Mesenchymal stem cell (in vitro differentiated cells and primary cell): ENCODE measurements around the gene MTCH2.
"Not testable (repeated sequence)": the region's sequence is repeated elsewhere in the genome, so short reads cannot be mapped to it uniquely, and the experiment has no call there.

Experiments
- DNase-seq: peaks from one replicate; pipeline ENCODE4 v3.0.0-alpha.2; 2013
- H2AFZ ChIP-seq: one replicate; pipeline ENCODE4 v1.6.1; 2013; ENCODE audit warnings: low read depth, mild to moderate bottlenecking, control low read depth, inconsistent platforms, low read length, moderate library complexity
- H2AK5ac ChIP-seq: 2 replicates; pipeline ENCODE4 v1.6.1; 2013; ENCODE audit warnings: low read length, moderate library complexity, mild to moderate bottlenecking, inconsistent platforms; ENCODE audit not compliant: severe bottlenecking
- H2BK120ac ChIP-seq: one replicate; pipeline ENCODE4 v1.6.1; 2013; ENCODE audit warnings: low read depth, mild to moderate bottlenecking, inconsistent platforms, low read length, moderate library complexity
- H2BK12ac ChIP-seq, 2 experiments: one replicate each; pipeline ENCODE4 v1.6.1; 2013; ENCODE audit warnings: inconsistent platforms in 2 of 2, low read length in 2 of 2, mild to moderate bottlenecking in 2 of 2, moderate library complexity in 2 of 2, control low read depth in 1 of 2
- H2BK15ac ChIP-seq: one replicate; pipeline ENCODE4 v1.6.1; 2013; ENCODE audit warnings: mild to moderate bottlenecking, low read depth, inconsistent platforms; ENCODE audit not compliant: poor library complexity, severe bottlenecking
- H2BK5ac ChIP-seq: 2 replicates; pipeline ENCODE4 v1.6.1; 2013; ENCODE audit warnings: low read depth, mild to moderate bottlenecking, low read length, control low read depth, inconsistent platforms; ENCODE audit not compliant: poor library complexity, severe bottlenecking
- H3K14ac ChIP-seq, 2 experiments: one replicate each; pipeline ENCODE4 v1.6.1; 2013; ENCODE audit warnings: inconsistent platforms in 2 of 2, low read length in 2 of 2, control low read depth in 1 of 2, mild to moderate bottlenecking in 1 of 2, moderate library complexity in 1 of 2
- H3K18ac ChIP-seq, 2 experiments: one replicate each; pipeline ENCODE4 v1.6.1; 2013; ENCODE audit warnings: inconsistent platforms in 2 of 2, low read length in 2 of 2, control low read depth in 1 of 2, low read depth in 1 of 2, mild to moderate bottlenecking in 1 of 2
- H3K23ac ChIP-seq, 2 experiments: one replicate each; pipeline ENCODE4 v1.6.1; 2013; ENCODE audit warnings: inconsistent platforms in 2 of 2, low read length in 2 of 2, mild to moderate bottlenecking in 2 of 2, moderate library complexity in 2 of 2, control low read depth in 1 of 2
- H3K27ac ChIP-seq: 2 replicates; pipeline ENCODE4 v1.5.1; 2013; ENCODE audit warnings: mild to moderate bottlenecking, moderate library complexity, low read length, control low read depth, inconsistent platforms; ENCODE audit not compliant: poor library complexity, severe bottlenecking
- H3K27me3 ChIP-seq, 2 experiments: 2 replicates each; pipeline versions ENCODE4 v1.6.1 to v1.7.0; 2013; ENCODE audit warnings: low read length in 2 of 2, mild to moderate bottlenecking in 2 of 2, moderate library complexity in 2 of 2, control low read depth in 1 of 2, inconsistent platforms in 1 of 2; ENCODE audit not compliant: control insufficient read depth in 1 of 2, insufficient read depth in 1 of 2
- H3K36me3 ChIP-seq, 2 experiments: 2 replicates each; pipeline versions ENCODE4 v1.6.1 to v1.7.0; 2013; ENCODE audit warnings: low read length in 2 of 2, control low read depth in 1 of 2, inconsistent platforms in 1 of 2, low read depth in 1 of 2, mild to moderate bottlenecking in 1 of 2; ENCODE audit not compliant: insufficient read depth in 2 of 2, control insufficient read depth in 1 of 2
- H3K4ac ChIP-seq, 2 experiments: one replicate each; pipeline ENCODE4 v1.6.1; 2013; ENCODE audit warnings: inconsistent platforms in 2 of 2, low read length in 2 of 2, mild to moderate bottlenecking in 2 of 2, moderate library complexity in 2 of 2, control low read depth in 1 of 2, low read depth in 1 of 2
- H3K4me1 ChIP-seq: 2 replicates; pipeline ENCODE4 v1.6.1; 2013; ENCODE audit warnings: low read depth, low read length, control low read depth; ENCODE audit not compliant: control insufficient read depth, insufficient read depth
- H3K4me2 ChIP-seq: 2 replicates; pipeline ENCODE4 v1.6.1; 2013; ENCODE audit warnings: low read length, mild to moderate bottlenecking, inconsistent platforms; ENCODE audit not compliant: poor library complexity, severe bottlenecking
- H3K4me3 ChIP-seq, 2 experiments: 2 replicates each; pipeline versions ENCODE4 v1.5.1 to v1.7.0; 2013; ENCODE audit warnings: low read length in 2 of 2, mild to moderate bottlenecking in 2 of 2, control low read depth in 1 of 2, low read depth in 1 of 2; ENCODE audit not compliant: insufficient read depth in 1 of 2
- H3K79me1 ChIP-seq: replicated peaks from 2 replicates; pipeline ENCODE4 v1.6.1; 2013; ENCODE audit warnings: mild to moderate bottlenecking, control low read depth, low read length, inconsistent platforms; ENCODE audit not compliant: poor library complexity, severe bottlenecking
- H3K9ac ChIP-seq: 2 replicates; pipeline ENCODE4 v1.7.0; 2013; ENCODE audit warnings: mild to moderate bottlenecking, low read length, moderate library complexity
- H3K9me3 ChIP-seq: 2 replicates; pipeline ENCODE4 v1.7.0; 2013; ENCODE audit warnings: mild to moderate bottlenecking, low read length; ENCODE audit not compliant: control insufficient read depth
- H4K8ac ChIP-seq: one replicate; pipeline ENCODE4 v1.6.1; 2013; ENCODE audit warnings: inconsistent platforms, mild to moderate bottlenecking, low read length, moderate library complexity
- H4K91ac ChIP-seq: one replicate; pipeline ENCODE4 v1.6.1; 2013; ENCODE audit warnings: mild to moderate bottlenecking, low read length, inconsistent platforms
- WGBS: methylation state at CpG from one replicate; pipeline ENCODE4 v1.1.7; 2013; ENCODE audit warnings: mixed read lengths; 5-methylcytosine and 5-hydroxymethylcytosine counted together

The MTCH2 gene

GRCh38 chr11:47688111-47688510, 45.8 kb upstream of the MTCH2 start:
- Histone ChIP-seq H3K4ac (no peak overlapping the region), H2BK12ac (no peak overlapping the region), H2BK120ac (no peak overlapping the region), H2AK5ac (no peak overlapping the region), H4K8ac (no peak overlapping the region), H3K36me3 (no peaks in the 10 kb centered on the region), H3K27ac (no peak overlapping the region), H3K18ac (no peak overlapping the region), H2AFZ (no peak overlapping the region), H3K9ac (no peak overlapping the region), H3K79me1 (no peaks in the 10 kb centered on the region), H4K91ac (no peak overlapping the region), H3K4me2 (no peak overlapping the region), H2BK15ac (no peak overlapping the region), H3K27me3 (no peaks in the 10 kb centered on the region), H3K4me3 (no peak overlapping the region), H3K14ac (no peak overlapping the region), H2BK5ac (no peak overlapping the region), H3K23ac (no peak overlapping the region), H3K9me3 (no peaks in the 10 kb centered on the region), H3K4me1 (no peaks in the 10 kb centered on the region)
- DNase-seq, result peak; percentile 9
- 85% methylated on average over 4 of the region's 4 CpGs for WGBS

GRCh38 chr11:47686704-47687103, 44.3 kb upstream of the MTCH2 start:
- not testable (repeated sequence) for H3K36me3 ChIP-seq, H2BK120ac ChIP-seq, H3K4ac ChIP-seq, H3K18ac ChIP-seq, H2BK12ac ChIP-seq, H2AK5ac ChIP-seq, H4K8ac ChIP-seq, H3K27ac ChIP-seq, H3K14ac ChIP-seq, H4K91ac ChIP-seq, H3K4me3 ChIP-seq, H2BK15ac ChIP-seq, H3K4me2 ChIP-seq, H2AFZ ChIP-seq, H3K4me1 ChIP-seq, H3K9me3 ChIP-seq, DNase-seq, H3K27me3 ChIP-seq, H3K23ac ChIP-seq, H2BK5ac ChIP-seq, H3K79me1 ChIP-seq, H3K9ac ChIP-seq
- 100% methylated on average over 1 of the region's 3 CpGs for WGBS

- no CpG with 5 or more reads among the region's 1 CpG for WGBS
Measured at GRCh38 chr11:47686151-47686550, 43.8 kb upstream of the MTCH2 start.

GRCh38 chr11:47675851-47676250, 33.5 kb upstream of the MTCH2 start:
- Histone ChIP-seq H2BK120ac (no peak overlapping the region), H3K27ac (no peak overlapping the region), H3K18ac (no peak overlapping the region), H3K4ac (no peak overlapping the region), H3K27me3 (no peaks in the 10 kb centered on the region), H3K4me1 (no peaks in the 10 kb centered on the region), H2AFZ (no peak overlapping the region), H3K23ac (no peak overlapping the region), H3K79me1 (no peaks in the 10 kb centered on the region), H2BK15ac (no peak overlapping the region), H3K9me3 (no peaks in the 10 kb centered on the region), H3K36me3 (no peaks in the 10 kb centered on the region), H4K91ac (no peak overlapping the region), H3K14ac (no peak overlapping the region), H3K9ac (no peak overlapping the region), H2BK12ac (no peak overlapping the region), H3K4me3 (no peak overlapping the region), H4K8ac (no peak overlapping the region), H2AK5ac (no peak overlapping the region), H3K4me2 (no peak overlapping the region), H2BK5ac (no peak overlapping the region)
- DNase-seq, result no peak
- WGBS, result 82% methylated on average over 1 of the region's 2 CpGs

More at GRCh38 chr11:47686151-47686550, 43.8 kb upstream of the MTCH2 start:
- Histone ChIP-seq H3K23ac (no peak overlapping the region), H3K36me3 (no peaks in the 10 kb centered on the region), H3K9me3 (no peaks in the 10 kb centered on the region), H3K18ac (no peak overlapping the region), H3K4me3 (no peak overlapping the region), H3K14ac (no peak overlapping the region), H3K79me1 (no peaks in the 10 kb centered on the region), H3K27ac (no peak overlapping the region), H3K4me2 (no peak overlapping the region), H2BK15ac (no peak overlapping the region), H2BK5ac (no peak overlapping the region), H3K4ac (no peak overlapping the region), H3K27me3 (no peaks in the 10 kb centered on the region), H2AK5ac (no peak overlapping the region), H4K91ac (no peak overlapping the region), H3K4me1 (no peaks in the 10 kb centered on the region), H2BK120ac (no peak overlapping the region), H2BK12ac (no peak overlapping the region), H3K9ac (no peak overlapping the region), H2AFZ (no peak overlapping the region), H4K8ac (no peak overlapping the region)
- DNase-seq, result no peak
